Activated T-helper 17 cell treated with anti-CD3 and anti-CD28 coated beads, Interleukin-2, amount 50 U/mL, for 72 hours (primary cell): ENCODE results near the gene HSD11B2. TPM values are rescaled to one million over a fixed set of nuclear protein-coding genes. Genes with fewer than 3 reads are reported as not detected.

Experiments
- ATAC-seq: fragments of 150-1000 bp; cut with Tn5 transposase; replicated peaks from 2 replicates; pipeline ENCODE4 v1.10.0; 2021; ENCODE audit warnings: mild to moderate bottlenecking, moderate library complexity
- H3K27ac Mint-ChIP-seq: one replicate; pipeline ENCODE4 v1.8.0; 2022; ENCODE audit warnings: mixed read lengths
- H3K27me3 Mint-ChIP-seq: one replicate; pipeline ENCODE4 v1.8.0; 2022; ENCODE audit warnings: mixed read lengths
- H3K36me3 Mint-ChIP-seq: one replicate; pipeline ENCODE4 v1.8.0; 2022; ENCODE audit warnings: low read depth, mild to moderate bottlenecking, mixed read lengths
- H3K4me1 Mint-ChIP-seq: one replicate; pipeline ENCODE4 v1.8.0; 2022; ENCODE audit warnings: mixed read lengths
- H3K4me3 Mint-ChIP-seq: one replicate; pipeline ENCODE4 v1.8.0; 2022; ENCODE audit warnings: mild to moderate bottlenecking, mixed read lengths
- H3K9me3 Mint-ChIP-seq: one replicate; pipeline ENCODE4 v1.8.0; 2022; ENCODE audit warnings: mixed read lengths
- total RNA-seq, 2 donors: library from RNA; stranded (reverse); gene quantifications; one replicate each; pipeline ENCODE4 v1.2.3, GENCODE V29; 2022

HSD11B2 gene
- total RNA-seq, 2 donors from 2014 or later, result 0.21 to 1.4 TPM

GRCh38 chr16:67459066-67459860 lies 28.3 kb downstream of the HSD11B2 start:
- Mint-ChIP-seq H3K9me3 (no peaks in the 10 kb centered on the region), H3K27me3 (no peaks in the 10 kb centered on the region), H3K4me3 (no peak overlapping the region), H3K27ac (peak overlapping the region; percentile 24), H3K4me1 (peaks cover 8% of the 10 kb centered on the region), H3K36me3 (no peaks in the 10 kb centered on the region)
- no peak for ATAC-seq

- Mint-ChIP-seq H3K36me3 (no peaks in the 10 kb centered on the region), H3K27ac (no peak overlapping the region), H3K4me3 (no peak overlapping the region), H3K27me3 (no peaks in the 10 kb centered on the region), H3K9me3 (no peaks in the 10 kb centered on the region), H3K4me1 (peaks cover 8% of the 10 kb centered on the region)
- ATAC-seq, result no peak
Observed at GRCh38 chr16:67459861-67460150, 28.9 kb downstream of the HSD11B2 start.

GRCh38 chr16:67460168-67460567 lies 29.2 kb downstream of the HSD11B2 start:
- no peaks in the 10 kb centered on the region for H3K27me3 Mint-ChIP-seq
- H3K4me3 Mint-ChIP-seq, result no peak overlapping the region
- H3K9me3 Mint-ChIP-seq, result no peaks in the 10 kb centered on the region
- H3K4me1 Mint-ChIP-seq, result peaks cover 8% of the 10 kb centered on the region
- H3K36me3 Mint-ChIP-seq, result no peaks in the 10 kb centered on the region
- no peak overlapping the region for H3K27ac Mint-ChIP-seq
- no peak for ATAC-seq

GRCh38 chr16:67460961-67461360 lies 30.0 kb downstream of the HSD11B2 start:
- Mint-ChIP-seq H3K4me3 (no peak overlapping the region), H3K27me3 (no peaks in the 10 kb centered on the region), H3K9me3 (no peaks in the 10 kb centered on the region), H3K36me3 (no peaks in the 10 kb centered on the region), H3K27ac (no peak overlapping the region), H3K4me1 (peaks cover 8% of the 10 kb centered on the region)
- ATAC-seq, result no peak

- H3K4me3 Mint-ChIP-seq, result no peak overlapping the region
- ATAC-seq, result no peak
- H3K27ac Mint-ChIP-seq, result no peak overlapping the region
- H3K36me3 Mint-ChIP-seq, result no peaks in the 10 kb centered on the region
- H3K9me3 Mint-ChIP-seq, result no peaks in the 10 kb centered on the region
- no peaks in the 10 kb centered on the region for H3K27me3 Mint-ChIP-seq
- peaks cover 8% of the 10 kb centered on the region for H3K4me1 Mint-ChIP-seq
Observed at GRCh38 chr16:67461600-67462278, 30.8 kb downstream of the HSD11B2 start.

- ATAC-seq, result no peak
- no peaks in the 10 kb centered on the region for H3K9me3 Mint-ChIP-seq
- peaks cover 3% of the 10 kb centered on the region for H3K4me1 Mint-ChIP-seq
- peak overlapping the region; percentile 33 for H3K27ac Mint-ChIP-seq
- H3K4me3 Mint-ChIP-seq, result no peak overlapping the region
- no peaks in the 10 kb centered on the region for H3K36me3 Mint-ChIP-seq
- no peaks in the 10 kb centered on the region for H3K27me3 Mint-ChIP-seq
Observed at GRCh38 chr16:67462279-67462655, 31.3 kb downstream of the HSD11B2 start.

- no peak for ATAC-seq
- Mint-ChIP-seq H3K4me3 (no peak overlapping the region), H3K36me3 (no peaks in the 10 kb centered on the region), H3K9me3 (no peaks in the 10 kb centered on the region), H3K27me3 (no peaks in the 10 kb centered on the region), H3K4me1 (peaks cover 3% of the 10 kb centered on the region), H3K27ac (peak overlapping the region; percentile 51)
Observed at GRCh38 chr16:67463059-67463458, 32.1 kb downstream of the HSD11B2 start.

- Mint-ChIP-seq H3K9me3 (no peaks in the 10 kb centered on the region), H3K36me3 (no peaks in the 10 kb centered on the region), H3K27me3 (no peaks in the 10 kb centered on the region), H3K4me3 (no peak overlapping the region), H3K27ac (peak overlapping the region; percentile 51), H3K4me1 (peaks cover 3% of the 10 kb centered on the region)
- no peak for ATAC-seq
Observed at GRCh38 chr16:67463691-67464090, 32.8 kb downstream of the HSD11B2 start.

- Mint-ChIP-seq H3K27me3 (no peaks in the 10 kb centered on the region), H3K4me1 (peaks cover 3% of the 10 kb centered on the region)
- ATAC-seq, result no peak
Observed at GRCh38 chr16:67464565-67464964, 33.6 kb downstream of the HSD11B2 start.

GRCh38 chr16:67466581-67466980 lies 35.7 kb downstream of the HSD11B2 start:
- no peak overlapping the region for H3K4me3 Mint-ChIP-seq
- H3K36me3 Mint-ChIP-seq, result no peaks in the 10 kb centered on the region
- H3K27ac Mint-ChIP-seq, result no peak overlapping the region
- no peak for ATAC-seq
- H3K9me3 Mint-ChIP-seq, result no peaks in the 10 kb centered on the region
- H3K27me3 Mint-ChIP-seq, result no peaks in the 10 kb centered on the region
- H3K4me1 Mint-ChIP-seq, result peaks cover 5% of the 10 kb centered on the region

More at GRCh38 chr16:67464565-67464964, 33.6 kb downstream of the HSD11B2 start:
- H3K27ac Mint-ChIP-seq, result no peak overlapping the region
- no peak overlapping the region for H3K4me3 Mint-ChIP-seq
- no peaks in the 10 kb centered on the region for H3K36me3 Mint-ChIP-seq
- no peaks in the 10 kb centered on the region for H3K9me3 Mint-ChIP-seq

GRCh38 chr16:67468731-67469130 lies 37.8 kb downstream of the HSD11B2 start:
- ATAC-seq, result no peak

GRCh38 chr16:67470359-67470758 lies 39.4 kb downstream of the HSD11B2 start:
- no peak for ATAC-seq
- H3K9me3 Mint-ChIP-seq, result no peaks in the 10 kb centered on the region
- H3K4me3 Mint-ChIP-seq, result no peak overlapping the region
- H3K4me1 Mint-ChIP-seq, result peaks cover 26% of the 10 kb centered on the region
- no peaks in the 10 kb centered on the region for H3K36me3 Mint-ChIP-seq
- no peaks in the 10 kb centered on the region for H3K27me3 Mint-ChIP-seq
- peak overlapping the region; percentile 67 for H3K27ac Mint-ChIP-seq

More at GRCh38 chr16:67468731-67469130, 37.8 kb downstream of the HSD11B2 start:
- H3K4me3 Mint-ChIP-seq, result no peak overlapping the region
- no peaks in the 10 kb centered on the region for H3K36me3 Mint-ChIP-seq
- H3K9me3 Mint-ChIP-seq, result no peaks in the 10 kb centered on the region
- H3K27ac Mint-ChIP-seq, result peak overlapping the region; percentile 61
- H3K27me3 Mint-ChIP-seq, result no peaks in the 10 kb centered on the region
- H3K4me1 Mint-ChIP-seq, result peaks cover 17% of the 10 kb centered on the region

- peak overlapping the region; percentile 41 for H3K27ac Mint-ChIP-seq
- H3K4me3 Mint-ChIP-seq, result no peak overlapping the region
- H3K4me1 Mint-ChIP-seq, result peaks cover 26% of the 10 kb centered on the region
- H3K9me3 Mint-ChIP-seq, result no peaks in the 10 kb centered on the region
- peak; percentile 46 for ATAC-seq
- H3K36me3 Mint-ChIP-seq, result no peaks in the 10 kb centered on the region
- H3K27me3 Mint-ChIP-seq, result no peaks in the 10 kb centered on the region
Observed at GRCh38 chr16:67471758-67472384, 41.0 kb downstream of the HSD11B2 start.

GRCh38 chr16:67474551-67475455 lies 43.9 kb downstream of the HSD11B2 start:
- no peak for ATAC-seq
- H3K27me3 Mint-ChIP-seq, result no peaks in the 10 kb centered on the region
- peaks cover 30% of the 10 kb centered on the region for H3K4me1 Mint-ChIP-seq
- peaks cover 7% of the 10 kb centered on the region for H3K36me3 Mint-ChIP-seq
- peak overlapping the region; percentile 61 for H3K27ac Mint-ChIP-seq
- no peaks in the 10 kb centered on the region for H3K9me3 Mint-ChIP-seq
- no peak overlapping the region for H3K4me3 Mint-ChIP-seq
